Measurements from ENCODE around the gene IGFBP1. TPM values are rescaled to one million over a fixed set of nuclear protein-coding genes. Genes with fewer than 3 reads are reported as not detected.
A peak's percentile ranks its signal among the peaks of the same experiment; 100 is the strongest.

Gene IGFBP1
- total and polyA plus RNA-seq, 9 of the 15 experiments (the other 6 are each of a cell fraction or from before 2014, with no cell fraction given) = not detected

GRCh38 chr7:45917658-45918057 lies 29.4 kb downstream of the IGFBP1 start:
- H3K79me2 ChIP-seq (ENCODE audit: control insufficient read depth, insufficient read depth, low read length) = no peaks in the 10 kb centered on the region
- intact Hi-C loops (cut with micrococcal nuclease) = loop anchor here (1.0 kb wide), 2 partner anchors 1263 to 1311 kb away; no protein-coding TSS in a partner anchor
- TF ChIP-seq STAG1 (CRISPR knock-in tag; IDR thresholded peaks at IDR 0.05; ENCODE audit: borderline replicate concordance) (peak; percentile 23; the same call in 1 of the 2 replicates), REST (IDR thresholded peaks at IDR 0.05; ENCODE audit: borderline replicate concordance) (peak; percentile 50; the same call in 1 of the 2 replicates), REST (CRISPR knock-in tag; IDR thresholded peaks at IDR 0.05; ENCODE audit: low read depth) (no peak), XRCC5 (IDR thresholded peaks at IDR 0.05; ENCODE audit: low read depth, low read length) (peak; percentile 36; the same call in 1 of the 2 replicates), ZNF23 (CRISPR knock-in tag; IDR thresholded peaks at IDR 0.05) (no peak), GABPB1 (CRISPR knock-in tag; IDR thresholded peaks at IDR 0.05) (no peak), CTCF (IDR thresholded peaks at IDR 0.05 in 2 of 3, conservative IDR thresholded peaks at IDR 0.05 in 1 of 3; ENCODE audit: insufficient read depth in 2 of 3, low read depth in 1 of 3, low read length in 3 of 3) (peak; percentile 76 to 90 (median 80)), ZNF134 (CRISPR knock-in tag; conservative IDR thresholded peaks at IDR 0.05) (peak; percentile 91), ZSCAN29 (IDR thresholded peaks at IDR 0.05) (no peak), THAP12 (CRISPR knock-in tag; IDR thresholded peaks at IDR 0.05) (no peak), SUPT5H (IDR thresholded peaks at IDR 0.05) (no peak)

More at GRCh38 chr7:45917658-45918057, 29.4 kb downstream of the IGFBP1 start:
- Histone ChIP-seq H3K9me1 (ENCODE audit: control insufficient read depth, insufficient read depth, low read length) (no peaks in the 10 kb centered on the region), H3K4me3 (no peak overlapping the region), H3K9me3 (replicated peaks; ENCODE audit: control insufficient read depth, insufficient read depth, low read depth, low read length) (no peaks in the 10 kb centered on the region), H3K36me3 (ENCODE audit: control insufficient read depth, insufficient read depth, low read length) (no peaks in the 10 kb centered on the region), H3K4me2 (ENCODE audit: insufficient read depth, low read length) (no peak overlapping the region), H2AFZ (ENCODE audit: low read depth, low read length) (no peak overlapping the region), H3K27me3 (ENCODE audit: control insufficient read depth in 2 of 2, insufficient read depth in 2 of 2, low read length in 2 of 2) (peaks cover 0 to 4% of the 10 kb centered on the region in 2 experiments; a peak in 2 of 5 replicates), H4K20me1 (replicated peaks; ENCODE audit: control insufficient read depth, insufficient read depth, low read length) (no peaks in the 10 kb centered on the region), H3K27ac (ENCODE audit: extremely low read depth, low read depth, low read length) (no peak overlapping the region), H3K9ac (ENCODE audit: insufficient read depth in 1 of 2, low read depth in 2 of 2, low read length in 2 of 2) (no peak overlapping the region), H3K4me1 (replicated peaks in 1 of 2; ENCODE audit: control insufficient read depth in 2 of 2, insufficient read depth in 2 of 2, low read length in 2 of 2) (no peaks in the 10 kb centered on the region)
- BruUV-seq (replicated peaks) = no TSS peak
- in situ Hi-C loops (cut with MboI) = no loop called here
- DNase-seq (ENCODE audit: extremely low read depth in 1 of 4, low spot score in 3 of 4) (peak; percentile 70 to 82 (median 76)), FAIRE-seq (peak; percentile 83), ATAC-seq (peak; percentile 95)
- WGBS (ENCODE audit: insufficient coverage, low coverage, missing lambda C conversion rate) = 1% methylated on average over 15 of the region's 15 CpGs
- ChIA-PET CTCF (ENCODE audit: low intra/inter-chr PET ratio) (interaction anchor here (0.7 to 1.9 kb wide), 5 partner anchors 1171 to 1337 kb away, joined by 3 to 5 read pairs (median 3); no protein-coding TSS in a partner anchor), POLR2A (interaction anchor here (0.6 to 0.7 kb wide), 2 partner anchors 1225 to 1337 kb away, joined by 3 read pairs; no protein-coding TSS in a partner anchor)

Data from K562 (cell line).